OCI-LY1 (cell line): ENCODE data around the gene VTI1A.

Source experiments
- H2AFZ ChIP-seq: fragments of 200-600 bp; sonication (generic), shearing (Covaris generic); 2 replicates; pipeline ENCODE4 v1.6.0; 2014; ENCODE audit warnings: antibody characterized with exemption, mild to moderate bottlenecking, low read length
- H3F3A ChIP-seq: fragments of 200-600 bp; sonication (generic), shearing (Covaris generic); 2 replicates; pipeline ENCODE4 v1.6.0; 2014; ENCODE audit warnings: mild to moderate bottlenecking, antibody characterized with exemption, low read length, moderate library complexity; ENCODE audit not compliant: insufficient read depth
- H3K27ac ChIP-seq: fragments of 200-600 bp; sonication (generic); 2 replicates; pipeline ENCODE4 v1.5.1; 2014; ENCODE audit warnings: low read length, mixed run types, mild to moderate bottlenecking, low read depth; ENCODE audit not compliant: poor library complexity, severe bottlenecking
- H3K27me3 ChIP-seq: fragments of 200-600 bp; sonication (generic); 2 replicates; pipeline ENCODE4 v1.6.0; 2014; ENCODE audit warnings: antibody characterized with exemption, mild to moderate bottlenecking, low read length, moderate library complexity; ENCODE audit not compliant: insufficient read depth
- H3K36me3 ChIP-seq: fragments of 200-600 bp; sonication (generic); 2 replicates; pipeline ENCODE4 v1.6.1; 2014; ENCODE audit warnings: mild to moderate bottlenecking, antibody characterized with exemption, low read length, moderate library complexity, mixed read lengths; ENCODE audit not compliant: insufficient read depth
- H3K4me1 ChIP-seq: fragments of 200-600 bp; sonication (generic); 2 replicates; pipeline ENCODE4 v1.5.1; 2014; ENCODE audit warnings: mild to moderate bottlenecking, low read length, moderate library complexity; ENCODE audit not compliant: insufficient read depth, severe bottlenecking
- H3K4me2 ChIP-seq: fragments of 200-600 bp; sonication (generic), shearing (Covaris generic); 2 replicates; pipeline ENCODE4 v1.6.1; 2014; ENCODE audit warnings: low read length
- H3K4me3 ChIP-seq: fragments of 200-600 bp; sonication (generic); 2 replicates; pipeline ENCODE4 v1.5.1; 2014; ENCODE audit warnings: low read length, low read depth, mild to moderate bottlenecking, mixed read lengths; ENCODE audit not compliant: poor library complexity, severe bottlenecking
- H3K79me2 ChIP-seq: fragments of 200-600 bp; shearing (Covaris generic); 2 replicates; pipeline ENCODE4 v1.6.1; 2016; ENCODE audit warnings: mixed run types, low read length, mixed read lengths; ENCODE audit not compliant: insufficient read depth
- H3K9ac ChIP-seq: fragments of 200-600 bp; sonication (generic), shearing (Covaris generic); 2 replicates; pipeline ENCODE4 v1.6.1; 2014; ENCODE audit warnings: mild to moderate bottlenecking, low read length, mixed read lengths
- H3K9me2 ChIP-seq: fragments of 200-600 bp; sonication (generic), shearing (Covaris generic); 2 replicates; pipeline ENCODE4 v1.6.1; 2014; ENCODE audit warnings: low read depth, mild to moderate bottlenecking, low read length, mixed read lengths
- H3K9me3 ChIP-seq: fragments of 200-600 bp; shearing (Covaris generic); 2 replicates; pipeline ENCODE4 v1.6.1; 2014; ENCODE audit warnings: low read length, mixed read lengths
- H4K20me1 ChIP-seq: fragments of 200-600 bp; sonication (generic), shearing (Covaris generic); 2 replicates; pipeline ENCODE4 v1.6.0; 2016; ENCODE audit warnings: mild to moderate bottlenecking, low read length; ENCODE audit not compliant: insufficient read depth
- EZH2 ChIP-seq: fragments of 200-600 bp; sonication (generic), shearing (Covaris generic); IDR thresholded peaks from 2 replicates; pipeline ENCODE4 v1.8.0; 2017; ENCODE audit warnings: borderline replicate concordance, mixed run types, mild to moderate bottlenecking, antibody characterized with exemption, low read length, moderate library complexity, mixed read lengths
- TF ChIP-seq, protein P1 (sequence below): fragments of 200-600 bp; sonication (generic), shearing (Covaris generic); IDR thresholded peaks from 2 replicates; pipeline ENCODE4 v1.5.1; 2017; ENCODE audit warnings: mild to moderate bottlenecking, antibody characterized with exemption, low read length, moderate library complexity, mixed read lengths

VTI1A gene

DNA sequence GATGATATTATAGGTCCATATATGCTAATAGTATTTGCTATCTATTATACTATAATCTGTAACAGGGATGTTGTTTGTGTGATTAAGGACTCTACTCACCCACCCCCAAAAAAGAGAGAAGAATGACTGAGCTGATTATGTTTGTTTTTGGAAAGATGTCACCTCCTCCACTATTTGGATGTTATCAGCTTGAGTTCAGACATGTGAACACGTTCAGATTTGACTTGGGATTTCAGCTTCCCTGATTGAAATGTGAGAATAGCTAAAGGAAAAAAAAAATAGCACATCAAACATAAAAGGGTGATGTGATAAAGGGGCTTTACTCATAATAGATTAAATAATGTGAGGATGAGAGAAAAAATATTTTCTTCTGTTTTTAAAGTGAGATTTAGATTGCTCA is 81.2 kb downstream of the VTI1A start:
- Histone ChIP-seq H3K27me3 (no peaks in the 10 kb centered on the region), H3K9me2 (no peaks in the 10 kb centered on the region), H3K9ac (no peak overlapping the region), H3K27ac (no peak overlapping the region), H3F3A (no peaks in the 10 kb centered on the region), H4K20me1 (no peaks in the 10 kb centered on the region), H3K36me3 (no peaks in the 10 kb centered on the region), H3K4me3 (no peak overlapping the region), H3K4me1 (peaks cover 15% of the 10 kb centered on the region), H3K79me2 (no peaks in the 10 kb centered on the region), H3K9me3 (no peaks in the 10 kb centered on the region), H3K4me2 (no peak overlapping the region), H2AFZ (no peak overlapping the region)
- TF ChIP-seq EZH2 = no peak
- TF ChIP-seq, protein P1, sequence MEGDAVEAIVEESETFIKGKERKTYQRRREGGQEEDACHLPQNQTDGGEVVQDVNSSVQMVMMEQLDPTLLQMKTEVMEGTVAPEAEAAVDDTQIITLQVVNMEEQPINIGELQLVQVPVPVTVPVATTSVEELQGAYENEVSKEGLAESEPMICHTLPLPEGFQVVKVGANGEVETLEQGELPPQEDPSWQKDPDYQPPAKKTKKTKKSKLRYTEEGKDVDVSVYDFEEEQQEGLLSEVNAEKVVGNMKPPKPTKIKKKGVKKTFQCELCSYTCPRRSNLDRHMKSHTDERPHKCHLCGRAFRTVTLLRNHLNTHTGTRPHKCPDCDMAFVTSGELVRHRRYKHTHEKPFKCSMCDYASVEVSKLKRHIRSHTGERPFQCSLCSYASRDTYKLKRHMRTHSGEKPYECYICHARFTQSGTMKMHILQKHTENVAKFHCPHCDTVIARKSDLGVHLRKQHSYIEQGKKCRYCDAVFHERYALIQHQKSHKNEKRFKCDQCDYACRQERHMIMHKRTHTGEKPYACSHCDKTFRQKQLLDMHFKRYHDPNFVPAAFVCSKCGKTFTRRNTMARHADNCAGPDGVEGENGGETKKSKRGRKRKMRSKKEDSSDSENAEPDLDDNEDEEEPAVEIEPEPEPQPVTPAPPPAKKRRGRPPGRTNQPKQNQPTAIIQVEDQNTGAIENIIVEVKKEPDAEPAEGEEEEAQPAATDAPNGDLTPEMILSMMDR = no peak

DNA sequence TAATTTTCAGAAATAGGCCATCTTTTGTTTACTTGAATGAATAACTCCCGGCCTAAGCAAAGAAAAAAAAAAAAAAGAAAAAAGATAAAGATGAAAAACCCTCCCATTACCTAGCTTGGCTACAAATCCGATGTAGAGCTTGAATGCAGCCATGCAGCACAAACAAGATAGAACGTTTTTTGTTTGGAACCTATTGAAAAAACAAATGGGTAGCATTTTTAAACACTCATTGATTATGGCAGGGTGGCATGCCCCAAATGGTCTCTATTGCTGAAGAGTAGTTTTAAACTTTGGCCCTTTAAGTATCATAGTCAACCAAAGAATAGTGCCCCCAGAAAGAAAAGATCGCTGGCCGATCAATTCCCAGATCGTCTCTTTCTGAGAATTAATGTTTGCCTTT is 84.4 kb downstream of the VTI1A start:
- H3K27ac ChIP-seq = no peak overlapping the region
- H3K4me3 ChIP-seq = no peak overlapping the region
- H3K9ac ChIP-seq = no peak overlapping the region
- H4K20me1 ChIP-seq = no peaks in the 10 kb centered on the region
- no peak overlapping the region for H2AFZ ChIP-seq
- H3K4me1 ChIP-seq = peaks cover 15% of the 10 kb centered on the region
- 0 out of 2 replicates have a peak overlapping the region, but pooled peaks have one; percentile 51 for H3K4me2 ChIP-seq
- H3K36me3 ChIP-seq = no peaks in the 10 kb centered on the region
- no peaks in the 10 kb centered on the region for H3F3A ChIP-seq
- no peaks in the 10 kb centered on the region for H3K79me2 ChIP-seq
- no peaks in the 10 kb centered on the region for H3K27me3 ChIP-seq
- H3K9me3 ChIP-seq = no peaks in the 10 kb centered on the region
- TF ChIP-seq, protein P1 = no peak
- TF ChIP-seq EZH2 = no peak
- no peaks in the 10 kb centered on the region for H3K9me2 ChIP-seq

DNA sequence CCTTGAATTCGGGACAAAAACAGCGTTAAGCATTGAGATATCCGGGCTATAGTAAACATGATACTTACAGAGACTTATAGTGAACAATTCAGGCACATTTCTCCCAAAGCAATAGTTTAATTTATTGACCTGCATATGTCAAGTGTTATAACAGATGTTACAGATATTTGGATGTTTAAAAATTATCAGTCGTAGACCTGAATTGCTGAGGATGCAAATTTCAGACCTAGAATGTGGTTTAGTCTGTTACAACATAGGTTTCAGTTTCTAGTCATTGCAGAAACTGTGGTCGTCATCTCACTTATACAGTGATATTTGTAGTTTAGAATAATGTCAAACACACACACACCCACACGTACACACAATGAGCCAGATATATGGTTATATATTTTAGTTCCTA is 85.2 kb downstream of the VTI1A start:
- H3K4me1 ChIP-seq = peaks cover 15% of the 10 kb centered on the region
- H3K4me3 ChIP-seq = peak overlapping the region; percentile 4
- H3K27ac ChIP-seq = no peak overlapping the region
- no peaks in the 10 kb centered on the region for H3K27me3 ChIP-seq
- no peaks in the 10 kb centered on the region for H3K9me3 ChIP-seq
- peak overlapping the region; percentile 51 for H3K4me2 ChIP-seq
- H3F3A ChIP-seq = no peaks in the 10 kb centered on the region
- no peaks in the 10 kb centered on the region for H3K9me2 ChIP-seq
- H4K20me1 ChIP-seq = no peaks in the 10 kb centered on the region
- no peaks in the 10 kb centered on the region for H3K79me2 ChIP-seq
- no peak overlapping the region for H3K9ac ChIP-seq
- H2AFZ ChIP-seq = no peak overlapping the region
- H3K36me3 ChIP-seq = no peaks in the 10 kb centered on the region
- TF ChIP-seq, protein P1 = no peak
- TF ChIP-seq EZH2 = no peak
